HG03025 (cell line): ENCODE results near the gene BMPR1A.

Experiments used
- ATAC-seq: cut with Tn5 transposase; IDR thresholded peaks from one replicate; pipeline ENCODE4 v1.9.1; 2021; ENCODE audit warnings: mild to moderate bottlenecking, moderate library complexity; ENCODE audit not compliant: unreplicated experiment, low FRiP score

BMPR1A gene

GRCh38 chr10:86867149-86867548, 110.7 kb downstream of the BMPR1A start:
- no peak for ATAC-seq

DNA sequence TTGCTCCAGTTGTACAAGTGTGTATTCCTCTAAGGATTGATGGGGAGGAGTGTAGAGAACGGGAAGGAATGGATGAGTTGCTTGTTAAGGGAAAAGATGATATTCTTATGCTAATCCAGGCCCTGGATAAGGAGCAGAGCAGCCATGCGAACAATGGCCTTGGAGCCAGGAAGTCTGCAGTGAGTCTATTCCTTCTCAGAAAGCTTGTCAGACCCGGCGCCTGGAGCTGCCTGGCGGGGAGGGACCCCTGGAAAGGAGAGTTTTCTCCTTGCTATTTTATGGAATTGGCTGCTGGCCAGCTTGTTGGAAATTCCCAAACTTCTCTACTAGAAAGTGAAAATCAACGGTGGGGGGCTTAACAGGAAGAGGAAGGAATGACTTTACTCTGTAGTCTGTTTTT, 111.9 kb downstream of the BMPR1A start:
- ATAC-seq: no peak

GRCh38 chr10:86870679-86871078, 114.3 kb downstream of the BMPR1A start:
- ATAC-seq: no peak

DNA sequence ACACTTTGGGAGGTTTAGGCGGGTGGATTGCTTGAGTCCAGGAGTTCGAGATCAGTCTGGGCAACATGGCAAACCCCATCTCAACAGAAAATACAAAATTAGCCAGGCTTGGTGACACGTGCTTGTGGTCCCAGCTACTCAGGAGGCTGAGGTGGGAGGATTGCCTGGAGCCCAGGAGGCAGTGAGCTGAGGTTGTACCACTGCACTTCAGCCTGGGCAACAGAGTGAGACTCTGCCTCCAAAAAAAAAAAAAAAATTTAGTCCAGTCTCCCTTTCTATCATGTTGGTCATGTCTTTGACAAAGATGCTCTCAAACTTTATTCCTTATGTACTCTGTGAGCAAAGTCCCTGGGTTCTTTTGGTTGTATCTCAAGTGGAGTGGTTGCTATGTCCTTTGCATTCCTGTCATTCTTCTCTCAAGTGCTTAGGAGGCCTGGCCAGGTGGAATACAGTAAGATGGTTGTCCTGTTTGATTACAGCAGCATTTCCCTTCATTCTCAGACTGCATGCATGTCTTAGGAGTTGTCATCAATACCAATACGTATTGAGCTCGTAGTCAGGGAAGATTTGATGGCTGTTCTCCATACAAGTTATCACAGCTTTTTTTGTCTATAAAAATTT, 115.3 kb downstream of the BMPR1A start:
- no peak for ATAC-seq

GRCh38 chr10:86872757-86873156, 116.3 kb downstream of the BMPR1A start:
- ATAC-seq: no peak

- ATAC-seq: no peak
These were observed 120.3 kb downstream of the BMPR1A start for GRCh38 chr10:86876748-86877147.

- ATAC-seq: no peak
These were observed 122.7 kb downstream of the BMPR1A start for GRCh38 chr10:86878983-86879713.

DNA sequence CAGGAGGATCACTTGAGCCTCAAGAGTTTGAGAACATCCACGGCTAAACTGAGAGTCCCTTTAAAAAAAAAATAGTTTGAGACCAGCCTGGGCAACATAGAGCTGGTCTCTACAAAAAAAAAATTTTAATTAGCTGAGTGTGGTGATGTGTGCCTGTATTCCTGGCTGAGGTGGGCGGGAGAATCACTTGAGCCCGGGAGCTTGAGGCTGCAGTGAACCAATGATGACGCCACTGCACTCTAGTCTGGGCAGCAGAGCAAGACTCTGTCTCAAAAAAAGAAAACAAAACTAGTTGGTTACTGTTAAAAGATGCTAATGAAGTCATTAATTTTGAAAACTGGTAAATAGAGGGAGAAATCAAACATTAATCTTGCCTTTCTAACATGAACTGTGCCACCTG, 124.6 kb downstream of the BMPR1A start:
- ATAC-seq: no peak

DNA sequence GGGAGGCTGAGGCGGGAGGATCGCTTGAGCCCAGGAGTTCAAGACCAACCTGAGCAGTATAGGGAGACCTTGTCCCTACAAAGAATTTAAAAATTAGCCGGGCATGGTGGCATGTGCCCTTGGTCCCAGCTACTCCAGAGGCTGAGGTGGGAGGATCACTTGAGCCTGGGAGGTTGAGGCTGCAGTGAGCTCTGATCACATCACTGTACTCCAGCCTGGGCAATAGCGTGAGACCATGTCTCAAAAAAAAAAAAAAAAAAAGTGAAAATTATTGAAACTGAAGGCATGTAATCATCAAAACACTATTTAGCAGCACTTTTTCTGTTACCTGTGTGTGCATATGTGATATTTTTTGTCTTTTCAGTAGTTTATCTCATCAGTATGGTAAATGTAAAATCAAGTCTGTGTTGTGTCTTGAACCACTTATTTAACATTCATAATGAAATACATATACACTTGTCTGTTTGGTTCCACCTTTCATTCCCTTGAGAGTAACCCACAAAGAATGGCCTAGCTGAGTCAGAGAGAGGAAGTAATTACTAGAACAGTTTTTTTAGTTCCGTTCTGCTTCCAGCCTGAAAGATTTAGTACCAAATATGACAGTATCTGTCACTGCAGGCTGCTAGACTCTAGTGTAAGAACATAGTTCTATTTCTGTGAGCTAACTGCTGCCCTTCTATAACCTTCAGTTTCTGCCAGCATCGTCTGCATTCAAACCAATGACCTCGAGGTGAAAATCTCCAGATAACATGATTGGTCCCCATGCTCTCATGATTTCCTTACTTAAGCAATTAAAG, 132.4 kb downstream of the BMPR1A start:
- peak; percentile 96 for ATAC-seq

DNA sequence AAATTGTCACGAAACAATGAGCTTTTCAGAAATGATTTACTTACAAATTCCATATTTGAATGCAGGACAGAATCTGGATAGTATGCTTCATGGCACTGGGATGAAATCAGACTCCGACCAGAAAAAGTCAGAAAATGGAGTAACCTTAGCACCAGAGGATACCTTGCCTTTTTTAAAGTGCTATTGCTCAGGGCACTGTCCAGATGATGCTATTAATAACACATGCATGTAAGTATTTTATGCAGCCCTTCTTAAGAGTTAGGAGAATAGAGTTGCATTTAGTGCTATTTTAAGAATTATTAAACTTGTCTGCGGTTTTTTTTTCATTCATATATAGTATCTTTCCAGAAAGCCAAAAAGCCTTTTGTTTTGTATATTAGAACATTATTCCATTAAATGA, 133.6 kb downstream of the BMPR1A start:
- no peak for ATAC-seq

DNA sequence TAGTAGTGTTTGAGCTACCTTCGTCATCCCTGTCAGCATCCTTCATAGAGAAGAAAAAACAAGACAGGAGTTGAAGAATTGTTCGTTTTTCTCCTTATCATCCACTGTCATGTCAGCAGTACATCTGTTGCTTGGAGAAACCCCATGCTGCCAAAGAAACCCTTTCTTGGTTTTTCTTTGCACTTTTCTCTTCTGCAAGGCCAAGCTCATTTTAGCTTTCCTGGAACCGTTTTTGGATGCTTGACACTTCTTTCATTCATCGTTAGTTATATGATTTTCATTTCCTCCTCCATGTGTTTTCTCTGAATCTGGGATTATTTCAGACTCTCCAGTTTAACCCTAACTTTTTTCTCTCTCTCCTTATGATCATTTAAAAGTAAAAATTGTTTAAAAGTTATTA, 142.1 kb downstream of the BMPR1A start:
- ATAC-seq: no peak

DNA sequence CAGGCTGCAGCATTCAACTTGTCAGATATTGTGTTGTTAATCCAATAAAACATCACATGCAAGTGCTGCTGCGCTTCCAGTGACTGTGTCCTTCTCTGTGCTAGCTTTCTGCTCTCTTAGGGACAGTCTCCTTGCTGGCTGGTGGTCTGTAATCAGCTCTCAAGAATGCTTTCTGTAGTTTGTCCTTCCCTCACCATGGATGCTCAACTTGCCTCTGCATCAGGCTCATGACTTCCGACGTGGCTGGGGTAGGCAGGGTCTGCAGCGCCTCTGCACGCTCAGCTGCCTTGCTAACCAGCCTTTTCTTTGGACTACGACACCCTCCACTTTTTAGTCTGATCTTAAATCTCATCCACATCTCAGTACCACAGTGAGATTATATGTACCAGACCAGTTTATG, 142.7 kb downstream of the BMPR1A start:
- ATAC-seq: no peak

DNA sequence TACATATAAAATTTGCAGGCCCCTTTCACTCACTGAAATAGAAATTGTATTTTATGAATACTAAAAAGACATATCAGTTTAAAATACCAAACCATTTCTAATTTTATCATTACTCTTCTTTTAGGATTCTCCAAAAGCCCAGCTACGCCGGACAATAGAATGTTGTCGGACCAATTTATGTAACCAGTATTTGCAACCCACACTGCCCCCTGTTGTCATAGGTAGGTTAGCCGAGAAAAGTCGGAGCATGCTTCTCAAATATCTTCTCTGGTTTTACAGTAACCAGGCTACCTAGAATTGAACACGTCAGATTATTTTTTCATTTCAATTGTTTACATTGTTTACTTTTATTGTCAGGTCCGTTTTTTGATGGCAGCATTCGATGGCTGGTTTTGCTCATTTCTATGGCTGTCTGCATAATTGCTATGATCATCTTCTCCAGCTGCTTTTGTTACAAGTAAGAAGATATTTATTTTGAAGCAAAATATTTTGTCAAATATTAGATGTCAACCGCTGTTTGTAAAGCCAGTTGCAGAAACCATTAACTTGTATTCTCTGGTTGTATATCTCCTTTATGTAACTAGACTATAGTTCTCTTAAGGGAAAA, 143.4 kb downstream of the BMPR1A start:
- no peak for ATAC-seq

DNA sequence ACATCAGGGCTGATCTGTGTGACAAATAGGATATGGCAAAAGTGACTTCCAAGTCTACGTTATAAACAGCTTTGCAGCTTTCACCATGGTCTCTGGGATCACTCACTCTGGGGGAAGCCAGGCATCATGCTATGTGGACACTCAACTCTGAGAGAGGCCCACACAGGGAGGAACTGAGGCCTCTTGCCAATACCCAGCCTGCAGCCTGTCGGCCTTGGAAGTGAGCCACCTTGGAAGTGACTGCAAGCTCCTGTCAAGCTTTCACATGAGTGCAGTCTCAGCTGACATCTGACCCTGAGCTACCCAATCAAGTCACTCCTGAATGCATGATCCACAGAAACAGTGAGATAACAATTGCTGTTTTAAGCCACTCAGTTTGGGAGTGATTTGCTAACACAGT, 144.5 kb downstream of the BMPR1A start:
- no peak for ATAC-seq

DNA sequence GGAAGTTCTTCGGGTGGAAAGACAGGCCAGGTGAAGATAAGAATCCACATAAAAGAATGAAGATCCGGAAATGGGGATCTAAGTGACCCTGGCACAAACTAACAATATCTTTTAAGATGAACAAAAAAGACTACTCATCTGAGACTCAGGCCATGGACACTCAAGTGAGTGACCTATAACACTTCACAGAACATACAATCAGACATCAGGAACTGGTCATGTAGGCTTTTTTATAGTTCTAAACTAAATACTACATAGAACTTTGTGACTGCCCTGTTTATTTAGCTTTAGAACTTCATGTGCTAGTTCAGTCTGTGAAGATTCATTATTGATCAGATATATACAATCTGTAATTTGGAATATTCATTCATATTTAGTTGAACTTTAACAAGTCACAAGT, 148.2 kb downstream of the BMPR1A start:
- no peak for ATAC-seq

DNA sequence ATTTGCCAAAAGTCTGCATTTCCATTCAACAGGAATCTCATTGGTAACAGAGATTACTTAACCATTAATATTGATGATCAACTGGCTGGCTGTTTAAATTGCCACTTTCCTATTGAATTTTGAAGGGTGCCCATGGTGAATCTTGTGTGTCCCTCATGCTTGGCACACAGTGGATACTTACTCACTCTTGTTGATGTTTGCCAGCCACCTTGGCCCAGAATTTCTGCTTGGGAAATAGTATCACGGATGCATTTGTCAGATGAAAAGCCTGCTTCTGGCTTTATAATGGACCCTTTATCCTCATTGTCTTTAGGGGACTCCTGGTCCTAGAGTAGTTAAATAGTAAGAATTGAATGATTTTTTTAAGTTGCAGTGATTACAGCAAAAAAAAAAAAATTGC, 149.0 kb downstream of the BMPR1A start:
- ATAC-seq: no peak

- no peak for ATAC-seq
These were observed 158.3 kb downstream of the BMPR1A start for GRCh38 chr10:86914734-86915133.

DNA sequence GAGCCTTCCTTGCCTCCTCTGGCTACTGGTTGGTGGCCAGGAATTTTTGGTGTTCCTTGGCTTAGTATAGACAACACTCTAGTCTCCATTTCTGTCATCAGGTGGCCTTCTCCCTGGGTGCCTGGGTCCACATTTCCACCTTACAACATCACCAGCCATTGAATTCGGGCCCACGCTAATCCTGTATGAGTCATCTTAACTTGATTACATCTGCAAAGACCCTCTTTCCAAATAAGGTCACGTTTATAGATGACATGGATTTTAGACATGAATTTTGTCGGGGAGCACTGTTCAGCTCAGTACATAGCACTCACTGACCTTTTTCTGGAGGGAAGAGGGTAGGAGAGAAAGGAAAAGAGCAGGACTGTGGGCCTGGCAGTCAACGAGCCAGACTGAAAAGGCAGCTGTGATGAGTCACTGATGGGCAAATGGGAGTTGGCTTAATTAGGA, 161.6 kb downstream of the BMPR1A start:
- ATAC-seq: no peak

- ATAC-seq: no peak
These were observed 166.1 kb downstream of the BMPR1A start for GRCh38 chr10:86922553-86922961.

DNA sequence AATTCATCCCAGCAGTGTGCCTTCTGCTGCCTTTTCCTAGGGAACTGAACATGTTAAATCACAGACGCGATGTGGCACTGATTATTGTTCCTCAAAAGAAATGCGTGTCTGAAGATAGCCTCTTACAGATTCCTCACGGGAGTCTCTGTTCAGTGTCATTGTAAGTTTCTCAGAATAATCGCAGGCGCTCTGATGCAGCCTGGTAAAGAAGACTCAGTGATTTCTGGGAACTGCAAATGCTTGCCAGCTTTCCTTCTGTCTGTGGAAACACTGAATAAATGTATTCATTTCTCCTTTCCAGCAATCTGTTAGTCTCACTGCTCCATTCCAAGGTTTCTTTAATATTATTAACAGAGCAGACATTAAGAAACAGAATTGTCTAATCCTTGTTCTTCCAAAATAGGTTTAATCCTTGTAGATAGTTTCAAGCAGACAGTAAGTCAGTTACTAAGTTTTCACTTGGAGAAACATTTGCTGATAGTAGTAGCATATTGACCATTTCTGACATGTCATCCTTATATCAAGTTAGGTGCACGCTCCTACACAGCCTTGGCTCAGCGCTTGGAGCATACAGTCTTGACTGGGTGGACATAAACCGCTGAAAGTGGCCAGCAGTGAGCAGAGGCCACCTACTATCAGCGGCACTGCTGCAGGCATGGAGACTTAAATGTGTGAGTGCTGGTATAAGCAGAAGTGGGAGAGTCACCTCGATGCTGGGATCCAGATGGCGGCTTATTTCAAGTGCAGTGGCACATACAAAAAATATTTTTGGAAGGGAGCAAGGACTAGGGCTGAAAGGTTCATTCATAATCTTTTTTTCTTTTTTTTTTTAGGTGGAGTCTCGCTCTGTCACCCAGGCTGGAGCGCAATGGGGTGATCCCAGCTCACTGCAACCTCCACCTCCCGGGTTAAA, 173.3 kb downstream of the BMPR1A start:
- ATAC-seq: no peak
